K562 (cell line): Measurements from ENCODE around the gene RFX6. TPM values are rescaled to one million over a fixed set of nuclear protein-coding genes. Genes with fewer than 3 reads are reported as not detected.
A peak's percentile ranks its signal among the peaks of the same experiment; 100 is the strongest.

Source experiments
- ATAC-seq: fragments of 200-7000 bp; cut with Tn5 transposase; 3 replicates; pipeline ENCODE4 v1.9.1; 2020; ENCODE audit warnings: moderate library complexity
- BruUV-seq: library from RNA; stranded (reverse); fragments of 400-500 nt; replicated peaks from 2 replicates; lab custom pipeline; 2021; lab: Mats Ljungman, UMichigan
- CTCF ChIA-PET: fragments of 300-600 bp; formaldehyde crosslinking; extraction: SDS; loops from one replicate; lab custom pipeline; 2021; ENCODE audit warnings: low intra/inter-chr PET ratio; lab: Yijun Ruan, JAX
- POLR2A ChIA-PET: fragments of 300-600, 350-650 bp; sonication (Branson Sonifier 250); formaldehyde crosslinking; extraction: SDS; loops from one replicate; lab custom pipeline; 2021; ENCODE audit warnings: antibody characterized with exemption, inconsistent platforms; lab: Yijun Ruan, JAX
- DNase-seq, 4 experiments: peaks; one replicate each; pipeline versions ENCODE4 v3.0.0 to v3.0.0-alpha.2; 2011 to 2018; ENCODE audit warnings: low spot score in 3 of 4, mixed read lengths in 3 of 4; ENCODE audit errors: extremely low read depth in 1 of 4
- FAIRE-seq: peaks from 2 replicates; lab custom pipeline; 2011; peaks lifted over from hg19 to GRCh38; lab: Jason Lieb, UNC
- H2AFZ ChIP-seq: 2 replicates; pipeline ENCODE4 v1.6.0; 2011; ENCODE audit warnings: low read depth, low read length, control low read depth, inconsistent platforms
- H3K27ac ChIP-seq: fragments of 200-600 bp; 3 replicates; pipeline ENCODE4 v1.8.0; 2011; ENCODE audit warnings: low read depth, mild to moderate bottlenecking, control low read depth, inconsistent platforms, low read length, moderate library complexity, mixed read lengths; ENCODE audit errors: extremely low read depth
- H3K27me3 ChIP-seq, 2 experiments: fragments of 300-600 bp in 1 of 2; 2 replicates in 1 of 2; 3 replicates in 1 of 2; pipeline versions ENCODE4 v1.6.0 to v1.8.0; 2011; ENCODE audit warnings: inconsistent platforms in 2 of 2, low read length in 2 of 2, mild to moderate bottlenecking in 1 of 2, mixed read lengths in 1 of 2, moderate library complexity in 1 of 2; ENCODE audit not compliant: control insufficient read depth in 2 of 2, insufficient read depth in 2 of 2
- H3K36me3 ChIP-seq: fragments of 300-600 bp; 3 replicates; pipeline ENCODE4 v1.8.0; 2011; ENCODE audit warnings: mild to moderate bottlenecking, low read length, inconsistent platforms; ENCODE audit not compliant: control insufficient read depth, insufficient read depth
- H3K4me1 ChIP-seq, 2 experiments: fragments of 200-600 bp in 1 of 2; replicated peaks in 1 of 2; 2 replicates in 1 of 2; 3 replicates in 1 of 2; pipeline versions ENCODE4 v1.5.1 to v1.8.0; 2011; ENCODE audit warnings: inconsistent platforms in 2 of 2, low read length in 2 of 2, mild to moderate bottlenecking in 1 of 2, mixed read lengths in 1 of 2, moderate library complexity in 1 of 2; ENCODE audit not compliant: control insufficient read depth in 2 of 2, insufficient read depth in 2 of 2
- H3K4me2 ChIP-seq: 2 replicates; pipeline ENCODE4 v1.6.1; 2011; ENCODE audit warnings: low read length, control low read depth, inconsistent platforms, mixed read lengths; ENCODE audit not compliant: insufficient read depth
- H3K4me3 ChIP-seq: fragments of 200-600 bp; sonication (generic), shearing (Covaris generic); 2 replicates; pipeline ENCODE4 v1.5.1; 2016; ENCODE audit warnings: control low read depth, inconsistent platforms
- H3K79me2 ChIP-seq: fragments of 200-600 bp; 3 replicates; pipeline ENCODE4 v1.8.0; 2011; ENCODE audit warnings: low read length, inconsistent platforms; ENCODE audit not compliant: control insufficient read depth, insufficient read depth
- H3K9ac ChIP-seq, 2 experiments: 2 replicates each; pipeline versions ENCODE4 v1.6.0 to v1.6.1; 2011; ENCODE audit warnings: low read depth in 2 of 2, low read length in 2 of 2, control low read depth in 1 of 2, inconsistent platforms in 1 of 2, mild to moderate bottlenecking in 1 of 2, mixed read lengths in 1 of 2; ENCODE audit not compliant: insufficient read depth in 1 of 2
- H3K9me1 ChIP-seq: one replicate; pipeline ENCODE4 v1.6.0; 2011; ENCODE audit warnings: inconsistent platforms, mild to moderate bottlenecking, low read length, moderate library complexity; ENCODE audit not compliant: control insufficient read depth, insufficient read depth
- H3K9me3 ChIP-seq: replicated peaks from 2 replicates; pipeline ENCODE4 v1.5.1; 2011; ENCODE audit warnings: low read depth, low read length, inconsistent platforms; ENCODE audit not compliant: control insufficient read depth, insufficient read depth
- H4K20me1 ChIP-seq: replicated peaks from 2 replicates; pipeline ENCODE4 v1.6.1; 2011; ENCODE audit warnings: low read length, inconsistent platforms, mixed read lengths; ENCODE audit not compliant: control insufficient read depth, insufficient read depth
- HIVEP1 ChIP-seq: fragments of 250-450 bp; sonication (Bioruptor Pico); IDR thresholded peaks from 2 replicates; pipeline ENCODE4 v1.4.0; 2020; ENCODE audit warnings: mild to moderate bottlenecking
- PCBP1 ChIP-seq: fragments of 200-400 bp; formaldehyde crosslinking; IDR thresholded peaks from 2 replicates; pipeline ENCODE4 v1.6.1; 2018; ENCODE audit warnings: mild to moderate bottlenecking, low read depth, low read length; ENCODE audit not compliant: poor library complexity, severe bottlenecking
- RAD21 ChIP-seq, 2 experiments: fragments of 250-450 bp in 1 of 2; fragments of 450-650 bp in 1 of 2; sonication (Bioruptor Pico) in 1 of 2; formaldehyde crosslinking in 1 of 2; IDR thresholded peaks in 1 of 2; conservative IDR thresholded peaks in 1 of 2; 2 replicates each; pipeline versions ENCODE4 v1.4.0 to v1.8.0; 2020 to 2022; ENCODE audit warnings: mild to moderate bottlenecking in 2 of 2, moderate library complexity in 1 of 2
- ZNF324 ChIP-seq: fragments of 250-450 bp; sonication (Bioruptor Pico); IDR thresholded peaks from 2 replicates; pipeline ENCODE4 v1.4.0; 2020; ENCODE audit warnings: mild to moderate bottlenecking
- ZNF384 ChIP-seq: IDR thresholded peaks from 2 replicates; pipeline ENCODE4 v1.6.1; 2012; ENCODE audit warnings: low read depth, low read length, improper control_type of control experiment
- WGBS: fragments of 100-300 bp; shearing (Covaris generic); methylation state at CpG from one replicate; pipeline ENCODE4 v1.1.6; 2016; ENCODE audit warnings: low coverage, mixed read lengths; ENCODE audit not compliant: insufficient coverage; ENCODE audit errors: missing lambda C conversion rate; 5-methylcytosine and 5-hydroxymethylcytosine counted together
- in situ Hi-C: fragments of 300-500 bp; cut with MboI; formaldehyde crosslinking; loops from 4 replicates; pipeline ENCODE4 v1.15.0; 2018; ENCODE audit warnings: inconsistent platforms, mixed read lengths
- intact Hi-C: fragments of 100-400 bp; cut with micrococcal nuclease; formaldehyde crosslinking; loops from 2 replicates; pipeline ENCODE4 v1.14.2; 2022
- polyA plus RNA-seq, 8 experiments: library from polyadenylated mRNA; depleted of rRNA in 4 of 8; stranded (reverse) in 5 of 8; unstranded in 3 of 8; fragments of >200 nt; fragmentation: Nextera tagmentation in 2 of 8; fragmentation: Illumina TruSeq in 1 of 8; extraction: Ambion mirVana in 2 of 8; extraction: Trizol in 1 of 8; gene quantifications; 2 replicates each; pipeline versions ENCODE4 v1.2.1 to v1.2.3, GENCODE V29; 2011 to 2014; ENCODE audit warnings: inconsistent platforms in 1 of 8, missing spikeins in 1 of 8
- total RNA-seq, 7 experiments: library from RNA; depleted of rRNA in 6 of 7; stranded (reverse); fragments of >200 nt in 6 of 7; fragmentation: Illumina TruSeq in 2 of 7; extraction: Trizol in 2 of 7; gene quantifications; 2 replicates each; pipeline versions ENCODE4 v1.2.1 to v1.2.3, GENCODE V29; 2011 to 2021; ENCODE audit warnings: low replicate concordance in 1 of 7
- TF ChIP-seq, protein P1 (sequence below): fragments of 250-450 bp; sonication (Bioruptor Pico); IDR thresholded peaks from 2 replicates; pipeline ENCODE4 v1.4.0; 2020; ENCODE audit warnings: mild to moderate bottlenecking, moderate library complexity, borderline replicate concordance
- TF ChIP-seq, protein P2 (sequence below), 2 experiments: fragments of 450-650 bp; formaldehyde crosslinking in 1 of 2; IDR thresholded peaks; 2 replicates each; pipeline versions ENCODE4 v1.4.0 to v1.6.1; 2014 to 2020; ENCODE audit warnings: mild to moderate bottlenecking in 2 of 2, borderline replicate concordance in 1 of 2, low read depth in 1 of 2

The RFX6 gene
- total and polyA plus RNA-seq, 9 of the 15 experiments (the other 6 are each of a cell fraction or from before 2014, with no cell fraction given): not detected

DNA sequence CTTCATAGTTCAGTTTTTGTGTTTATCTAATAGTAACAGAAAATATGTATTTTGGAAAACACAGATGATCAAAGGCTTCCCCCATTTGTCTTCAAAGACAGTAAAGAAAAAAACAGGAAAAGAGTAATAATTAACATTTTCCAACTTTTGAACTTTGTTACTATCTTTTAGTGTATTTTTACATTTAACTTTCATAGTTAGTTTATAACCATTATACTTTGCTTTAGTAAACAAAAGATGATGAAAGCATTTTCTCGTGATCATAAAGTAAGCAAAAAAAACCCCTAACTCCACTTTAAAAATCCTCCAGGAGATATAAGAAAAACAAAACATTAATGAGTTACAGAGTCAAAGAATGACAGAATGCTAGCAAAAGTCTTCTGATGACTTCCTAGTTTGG is 34.6 kb upstream of the RFX6 start (continued):
- TF ChIP-seq, protein P1, sequence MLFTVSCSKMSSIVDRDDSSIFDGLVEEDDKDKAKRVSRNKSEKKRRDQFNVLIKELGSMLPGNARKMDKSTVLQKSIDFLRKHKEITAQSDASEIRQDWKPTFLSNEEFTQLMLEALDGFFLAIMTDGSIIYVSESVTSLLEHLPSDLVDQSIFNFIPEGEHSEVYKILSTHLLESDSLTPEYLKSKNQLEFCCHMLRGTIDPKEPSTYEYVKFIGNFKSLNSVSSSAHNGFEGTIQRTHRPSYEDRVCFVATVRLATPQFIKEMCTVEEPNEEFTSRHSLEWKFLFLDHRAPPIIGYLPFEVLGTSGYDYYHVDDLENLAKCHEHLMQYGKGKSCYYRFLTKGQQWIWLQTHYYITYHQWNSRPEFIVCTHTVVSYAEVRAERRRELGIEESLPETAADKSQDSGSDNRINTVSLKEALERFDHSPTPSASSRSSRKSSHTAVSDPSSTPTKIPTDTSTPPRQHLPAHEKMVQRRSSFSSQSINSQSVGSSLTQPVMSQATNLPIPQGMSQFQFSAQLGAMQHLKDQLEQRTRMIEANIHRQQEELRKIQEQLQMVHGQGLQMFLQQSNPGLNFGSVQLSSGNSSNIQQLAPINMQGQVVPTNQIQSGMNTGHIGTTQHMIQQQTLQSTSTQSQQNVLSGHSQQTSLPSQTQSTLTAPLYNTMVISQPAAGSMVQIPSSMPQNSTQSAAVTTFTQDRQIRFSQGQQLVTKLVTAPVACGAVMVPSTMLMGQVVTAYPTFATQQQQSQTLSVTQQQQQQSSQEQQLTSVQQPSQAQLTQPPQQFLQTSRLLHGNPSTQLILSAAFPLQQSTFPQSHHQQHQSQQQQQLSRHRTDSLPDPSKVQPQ (CRISPR knock-in tag): no peak
- TF ChIP-seq HIVEP1 (CRISPR knock-in tag) (no peak), ZNF324 (CRISPR knock-in tag) (no peak)
- TF ChIP-seq, all 486 proteins: peak for 0

DNA sequence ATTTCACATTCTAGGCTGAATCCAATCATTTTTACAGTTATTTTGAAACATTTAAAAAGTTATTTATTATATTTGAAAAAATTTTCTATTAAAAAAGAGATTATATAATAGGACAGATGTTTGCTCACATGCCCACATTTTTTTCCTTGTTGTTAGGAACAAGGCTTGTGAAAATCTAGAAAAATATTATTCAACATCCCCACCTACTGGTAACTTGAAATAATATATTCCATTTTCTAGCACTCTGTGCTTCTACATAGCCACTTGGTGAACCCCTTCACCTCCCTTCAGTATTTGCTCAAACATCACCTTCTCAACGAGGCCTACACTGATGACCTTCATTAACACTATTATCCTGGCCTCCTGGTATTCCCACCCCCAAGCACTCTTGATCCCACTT is 29.8 kb upstream of the RFX6 start:
- H3K4me3 ChIP-seq: no peak overlapping the region
- intact Hi-C loops (loop anchor here (1.0 to 5.0 kb wide), 5 partner anchors 68 to 630 kb away; partner anchors contain the start of gene RSPH4A), in situ Hi-C loops (no loop called here)
- H3K79me2 ChIP-seq: no peaks in the 10 kb centered on the region
- H3K4me1 ChIP-seq: no peaks in the 10 kb centered on the region
- H3K27ac ChIP-seq: no peak overlapping the region
- no peak overlapping the region for H2AFZ ChIP-seq
- no peaks in the 10 kb centered on the region for H4K20me1 ChIP-seq
- no peaks in the 10 kb centered on the region for H3K9me1 ChIP-seq
- ATAC-seq (peak; percentile 90), DNase-seq (peak in 2 of 4 experiments; percentile 17 to 38), FAIRE-seq (peak; percentile 37)
- no peaks in the 10 kb centered on the region for H3K36me3 ChIP-seq
- no peak overlapping the region for H3K4me2 ChIP-seq
- 0% methylated on average over 1 of the region's 1 CpG for WGBS
- no peak overlapping the region for H3K9ac ChIP-seq
- BruUV-seq: no TSS peak
- ChIA-PET CTCF (interaction anchor here (0.6 to 1.4 kb wide), 4 partner anchors 15 to 579 kb away, joined by 3 to 6 read pairs (median 4); no protein-coding TSS in a partner anchor), POLR2A (no interaction called here)
- H3K27me3 ChIP-seq: no peaks in the 10 kb centered on the region
- no peaks in the 10 kb centered on the region for H3K9me3 ChIP-seq
- 0 out of 2 replicates have a peak, but pooled peaks have one; percentile 20 for TF ChIP-seq ZNF384
- TF ChIP-seq, protein P2, sequence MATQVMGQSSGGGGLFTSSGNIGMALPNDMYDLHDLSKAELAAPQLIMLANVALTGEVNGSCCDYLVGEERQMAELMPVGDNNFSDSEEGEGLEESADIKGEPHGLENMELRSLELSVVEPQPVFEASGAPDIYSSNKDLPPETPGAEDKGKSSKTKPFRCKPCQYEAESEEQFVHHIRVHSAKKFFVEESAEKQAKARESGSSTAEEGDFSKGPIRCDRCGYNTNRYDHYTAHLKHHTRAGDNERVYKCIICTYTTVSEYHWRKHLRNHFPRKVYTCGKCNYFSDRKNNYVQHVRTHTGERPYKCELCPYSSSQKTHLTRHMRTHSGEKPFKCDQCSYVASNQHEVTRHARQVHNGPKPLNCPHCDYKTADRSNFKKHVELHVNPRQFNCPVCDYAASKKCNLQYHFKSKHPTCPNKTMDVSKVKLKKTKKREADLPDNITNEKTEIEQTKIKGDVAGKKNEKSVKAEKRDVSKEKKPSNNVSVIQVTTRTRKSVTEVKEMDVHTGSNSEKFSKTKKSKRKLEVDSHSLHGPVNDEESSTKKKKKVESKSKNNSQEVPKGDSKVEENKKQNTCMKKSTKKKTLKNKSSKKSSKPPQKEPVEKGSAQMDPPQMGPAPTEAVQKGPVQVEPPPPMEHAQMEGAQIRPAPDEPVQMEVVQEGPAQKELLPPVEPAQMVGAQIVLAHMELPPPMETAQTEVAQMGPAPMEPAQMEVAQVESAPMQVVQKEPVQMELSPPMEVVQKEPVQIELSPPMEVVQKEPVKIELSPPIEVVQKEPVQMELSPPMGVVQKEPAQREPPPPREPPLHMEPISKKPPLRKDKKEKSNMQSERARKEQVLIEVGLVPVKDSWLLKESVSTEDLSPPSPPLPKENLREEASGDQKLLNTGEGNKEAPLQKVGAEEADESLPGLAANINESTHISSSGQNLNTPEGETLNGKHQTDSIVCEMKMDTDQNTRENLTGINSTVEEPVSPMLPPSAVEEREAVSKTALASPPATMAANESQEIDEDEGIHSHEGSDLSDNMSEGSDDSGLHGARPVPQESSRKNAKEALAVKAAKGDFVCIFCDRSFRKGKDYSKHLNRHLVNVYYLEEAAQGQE (IDR thresholded peaks at IDR 0.05; ENCODE audit: borderline replicate concordance): peak; percentile 42; the same call in 1 of the 2 replicates
- TF ChIP-seq, protein P2 (CRISPR knock-in tag; IDR thresholded peaks at IDR 0.05; ENCODE audit: low read depth): no peak
- peak; percentile 59 to 62 for TF ChIP-seq RAD21 (CRISPR knock-in tag; conservative IDR thresholded peaks at IDR 0.05 in 1 of 2, IDR thresholded peaks at IDR 0.05 in 1 of 2)
- TF ChIP-seq PCBP1: no peak
